GM12891 (cell line): Measurements from ENCODE around the gene SMARCAL1.

Experiments used
- PAX5 ChIP-seq: IDR thresholded peaks from 2 replicates; pipeline ENCODE4 v1.6.1; 2011; ENCODE audit warnings: low read length, moderate library complexity, mild to moderate bottlenecking; ENCODE audit not compliant: insufficient read depth, severe bottlenecking
- POLR2A ChIP-seq: IDR thresholded peaks from 2 replicates; pipeline ENCODE4 v1.6.1; 2011; ENCODE audit warnings: low read depth, low read length, control low read depth
- POLR2AphosphoS5 ChIP-seq: IDR thresholded peaks from 2 replicates; pipeline ENCODE4 v1.6.1; 2011; ENCODE audit warnings: low read depth, low read length, control low read depth
- POU2F2 ChIP-seq: IDR thresholded peaks from 2 replicates; pipeline ENCODE4 v1.6.1; 2011; ENCODE audit warnings: low read depth, mild to moderate bottlenecking, control low read depth, low read length, moderate library complexity
- SPI1 ChIP-seq: IDR thresholded peaks from 2 replicates; pipeline ENCODE4 v1.6.1; 2011; ENCODE audit warnings: low read depth, low read length, control low read depth
- TAF1 ChIP-seq: IDR thresholded peaks from 2 replicates; pipeline ENCODE4 v1.6.1; 2011; ENCODE audit warnings: low read depth, low read length, control low read depth

GRCh38 chr2:216525972-216526371 lies 113.7 kb downstream of the SMARCAL1 start:
- TF ChIP-seq POLR2AphosphoS5: no peak
- no peak for TF ChIP-seq TAF1
- no peak for TF ChIP-seq POLR2A
- no peak for TF ChIP-seq SPI1
- no peak for TF ChIP-seq POU2F2
- TF ChIP-seq PAX5: no peak
